Stimulated activated CD8-positive, alpha-beta memory T cell treated with anti-CD3 and anti-CD28 coated beads, Interleukin-4, amount 100 ng/mL, for 24 hours (primary cell): ENCODE measurements around the gene SLC1A4.
"Not testable (repeated sequence)": the region's sequence is repeated elsewhere in the genome, so short reads cannot be mapped to it uniquely, and the experiment has no call there.

ENCODE experiments used
- DNase-seq: peaks from one replicate; pipeline ENCODE4 v3.0.0-alpha.2; 2020; ENCODE audit warnings: low read depth

Gene SLC1A4

GRCh38 chr2:64966017-64966416, 23.2 kb upstream of the SLC1A4 start:
- no peak for DNase-seq

- DNase-seq, result no peak
These were observed 22.4 kb upstream of the SLC1A4 start for GRCh38 chr2:64966839-64967238.

- no peak for DNase-seq
These were observed 21.6 kb upstream of the SLC1A4 start for GRCh38 chr2:64967601-64968000.

GRCh38 chr2:64969086-64969485, 20.1 kb upstream of the SLC1A4 start:
- DNase-seq, result not testable (repeated sequence)

GRCh38 chr2:64970495-64970894, 18.7 kb upstream of the SLC1A4 start:
- no peak for DNase-seq

GRCh38 chr2:64972426-64972825, 16.8 kb upstream of the SLC1A4 start:
- DNase-seq, result no peak

GRCh38 chr2:64972876-64973275, 16.3 kb upstream of the SLC1A4 start:
- no peak for DNase-seq

- DNase-seq, result no peak
These were observed 13.9 kb upstream of the SLC1A4 start for GRCh38 chr2:64975232-64975821.

GRCh38 chr2:64976276-64976675, 12.9 kb upstream of the SLC1A4 start:
- no peak for DNase-seq

- DNase-seq, result no peak
These were observed 10.5 kb upstream of the SLC1A4 start for GRCh38 chr2:64978514-64979268.

GRCh38 chr2:64979744-64980143, 9.5 kb upstream of the SLC1A4 start:
- no peak for DNase-seq

- DNase-seq, result no peak
These were observed 9.0 kb upstream of the SLC1A4 start for GRCh38 chr2:64980183-64980582.

- DNase-seq, result no peak
These were observed 6.8 kb upstream of the SLC1A4 start for GRCh38 chr2:64982311-64982857.

GRCh38 chr2:64982932-64983331, 6.3 kb upstream of the SLC1A4 start:
- no peak for DNase-seq

- DNase-seq, result no peak
These were observed 3.8 kb upstream of the SLC1A4 start for GRCh38 chr2:64985447-64985846.

GRCh38 chr2:64987001-64987955, 1.9 kb upstream of the SLC1A4 start:
- no peak for DNase-seq

- DNase-seq, result peak; percentile 25
These were observed 1.2 kb upstream of the SLC1A4 start for GRCh38 chr2:64987956-64988419.

- DNase-seq, result peak; percentile 16
These were observed 626 bp upstream of the SLC1A4 start for GRCh38 chr2:64988420-64989125.

- no peak for DNase-seq
These were observed 899 bp downstream of the SLC1A4 start for GRCh38 chr2:64989982-64990614.

- no peak for DNase-seq
These were observed 1.7 kb downstream of the SLC1A4 start for GRCh38 chr2:64990876-64991275.

GRCh38 chr2:64992218-64992617, 3.0 kb downstream of the SLC1A4 start:
- no peak for DNase-seq
